GM23338 (cell line): Measurements from ENCODE around the gene GRIA3. TPM values are rescaled to one million over a fixed set of nuclear protein-coding genes. Genes with fewer than 3 reads are reported as not detected.

Source experiments
- ATAC-seq: fragments of 200-7000 bp; cut with Tn5 transposase; 3 replicates; pipeline ENCODE4 v1.9.1; 2020
- DNase-seq: peaks from one replicate; pipeline ENCODE4 v3.0.0-alpha.2; 2015; ENCODE audit warnings: low spot score
- H2AFZ ChIP-seq: fragments of 200-600 bp; sonication (generic); 2 replicates; pipeline ENCODE4 v1.8.0; 2016; ENCODE audit warnings: antibody characterized with exemption, mild to moderate bottlenecking, moderate library complexity
- H3F3A ChIP-seq: fragments of 200-600 bp; sonication (generic); replicated peaks from 2 replicates; pipeline ENCODE4 v1.8.0; 2017; ENCODE audit warnings: antibody characterized with exemption, mixed run types, low read depth
- H3K27ac ChIP-seq: fragments of 200-600 bp; sonication (generic); 2 replicates; pipeline ENCODE4 v1.6.1; 2016; ENCODE audit warnings: low read depth
- H3K27me3 ChIP-seq: fragments of 200-600 bp; sonication (generic); 2 replicates; pipeline ENCODE4 v1.8.0; 2016; ENCODE audit warnings: mild to moderate bottlenecking, mixed run types, moderate library complexity; ENCODE audit not compliant: insufficient read depth
- H3K36me3 ChIP-seq: fragments of 200-600 bp; sonication (generic); 2 replicates; pipeline ENCODE4 v1.8.0; 2016; ENCODE audit warnings: mild to moderate bottlenecking; ENCODE audit not compliant: insufficient read depth
- H3K4me1 ChIP-seq: fragments of 200-600 bp; sonication (generic); 2 replicates; pipeline ENCODE4 v1.8.0; 2016; ENCODE audit warnings: mild to moderate bottlenecking, moderate library complexity; ENCODE audit not compliant: insufficient read depth
- H3K4me2 ChIP-seq: fragments of 200-600 bp; sonication (generic); 2 replicates; pipeline ENCODE4 v1.7.1; 2017; ENCODE audit warnings: mixed run types
- H3K4me3 ChIP-seq: fragments of 200-600 bp; sonication (generic); 2 replicates; pipeline ENCODE4 v1.6.1; 2016; ENCODE audit warnings: mixed run types
- H3K79me2 ChIP-seq: fragments of 200-600 bp; sonication (generic); replicated peaks from 2 replicates; pipeline ENCODE4 v1.8.0; 2017; ENCODE audit warnings: mild to moderate bottlenecking; ENCODE audit not compliant: insufficient read depth
- H3K9me2 ChIP-seq: fragments of 200-600 bp; sonication (generic); 2 replicates; pipeline ENCODE4 v1.8.0; 2017; ENCODE audit not compliant: insufficient read depth
- H4K20me1 ChIP-seq: fragments of 200-600 bp; sonication (generic); replicated peaks from 2 replicates; pipeline ENCODE4 v1.8.0; 2017; ENCODE audit warnings: mild to moderate bottlenecking; ENCODE audit not compliant: insufficient read depth
- H3K27ac Mint-ChIP-seq: 2 replicates; pipeline ENCODE4 v1.8.0; 2020; ENCODE audit warnings: inconsistent platforms, mild to moderate bottlenecking, moderate library complexity, mixed read lengths
- H3K27me3 Mint-ChIP-seq: 3 replicates; pipeline ENCODE4 v1.8.0; 2022; ENCODE audit warnings: low read depth, mild to moderate bottlenecking, moderate library complexity, mixed read lengths, inconsistent platforms; ENCODE audit not compliant: insufficient read depth, poor library complexity
- H3K36me3 Mint-ChIP-seq: 3 replicates; pipeline ENCODE4 v1.8.0; 2021; ENCODE audit warnings: low read depth, mild to moderate bottlenecking, inconsistent platforms, moderate library complexity, mixed read lengths
- H3K4me1 Mint-ChIP-seq: 3 replicates; pipeline ENCODE4 v1.8.0; 2020; ENCODE audit warnings: mild to moderate bottlenecking, inconsistent platforms, mixed read lengths
- H3K4me3 Mint-ChIP-seq: 3 replicates; pipeline ENCODE4 v1.8.0; 2021; ENCODE audit warnings: moderate library complexity, mild to moderate bottlenecking, inconsistent platforms, mixed read lengths
- H3K9me3 Mint-ChIP-seq: 3 replicates; pipeline ENCODE4 v1.8.0; 2020; ENCODE audit warnings: moderate library complexity, mild to moderate bottlenecking, inconsistent platforms, mixed read lengths
- CREB1 ChIP-seq: fragments of 250-450 bp; sonication (Bioruptor Pico); IDR thresholded peaks from 2 replicates; pipeline ENCODE4 v1.5.0; 2020; ENCODE audit warnings: low read depth, mild to moderate bottlenecking, moderate library complexity
- EZH2 ChIP-seq: fragments of 200-600 bp; sonication (generic); IDR thresholded peaks from one replicate; pipeline ENCODE4 v1.8.0; 2017; ENCODE audit warnings: antibody characterized with exemption, mild to moderate bottlenecking, low read depth; ENCODE audit not compliant: unreplicated experiment
- EZH2phosphoT487 ChIP-seq: fragments of 200-600 bp; sonication (generic); IDR thresholded peaks from one replicate; pipeline ENCODE4 v1.8.1; 2018; ENCODE audit warnings: antibody characterized with exemption; ENCODE audit not compliant: unreplicated experiment
- JUNB ChIP-seq: IDR thresholded peaks from one replicate; pipeline ENCODE4 v1.6.1; 2016; ENCODE audit warnings: antibody characterized with exemption; ENCODE audit not compliant: unreplicated experiment
- NANOG ChIP-seq: IDR thresholded peaks from 2 replicates; pipeline ENCODE4 v1.6.1; 2016; ENCODE audit warnings: antibody characterized with exemption, borderline replicate concordance
- POLR2AphosphoS5 ChIP-seq: IDR thresholded peaks from 2 replicates; pipeline ENCODE4 v1.6.1; 2016; ENCODE audit warnings: antibody characterized with exemption, low read depth
- STAT1 ChIP-seq: IDR thresholded peaks from one replicate; pipeline ENCODE4 v1.6.1; 2016; ENCODE audit warnings: antibody characterized with exemption; ENCODE audit not compliant: unreplicated experiment
- ZNF114 ChIP-seq: fragments of 250-450 bp; sonication (Bioruptor Pico); IDR thresholded peaks from 2 replicates; pipeline ENCODE4 v1.5.0; 2020; ENCODE audit warnings: mild to moderate bottlenecking, moderate library complexity
- ZNF331 ChIP-seq: fragments of 250-450 bp; sonication (Bioruptor Pico); IDR thresholded peaks from 2 replicates; pipeline ENCODE4 v1.5.0; 2020; ENCODE audit warnings: low read depth, mild to moderate bottlenecking, moderate library complexity
- polyA plus RNA-seq: library from polyadenylated mRNA; unstranded; fragments of >200 nt; fragmentation: Nextera tagmentation; extraction: Ambion mirVana; gene quantifications from 2 replicates; pipeline ENCODE4 v1.2.1, GENCODE V29; 2016
- total RNA-seq: library from RNA; depleted of rRNA; stranded (reverse); fragments of >200 nt; shearing (Covaris generic); gene quantifications from 2 replicates; pipeline ENCODE4 v1.2.3, GENCODE V29; 2014
- TF ChIP-seq, protein P1 (sequence below): fragments of 250-450 bp; sonication (Bioruptor Pico); IDR thresholded peaks from 2 replicates; pipeline ENCODE4 v1.5.0; 2020; ENCODE audit warnings: mild to moderate bottlenecking, moderate library complexity
- TF ChIP-seq, protein P2 (sequence below): IDR thresholded peaks from one replicate; pipeline ENCODE4 v1.6.1; 2018; ENCODE audit warnings: antibody characterized with exemption; ENCODE audit not compliant: unreplicated experiment
- TF ChIP-seq, protein P3 (sequence below), 2 experiments: fragments of 200-600 bp in 1 of 2; sonication (generic) in 1 of 2; conservative IDR thresholded peaks; 2 replicates each; pipeline versions ENCODE4 v1.5.1 to v1.6.1; 2016 to 2017; ENCODE audit warnings: antibody characterized with exemption in 2 of 2, low read depth in 2 of 2, mild to moderate bottlenecking in 2 of 2, moderate library complexity in 1 of 2
- TF ChIP-seq, protein P4 (sequence below): IDR thresholded peaks from 2 replicates; pipeline ENCODE4 v1.6.1; 2016; ENCODE audit warnings: antibody characterized with exemption

GRIA3 gene
- total and polyA plus RNA-seq, 2 experiments from 2014 or later = 2.7 to 5.6 TPM

DNA sequence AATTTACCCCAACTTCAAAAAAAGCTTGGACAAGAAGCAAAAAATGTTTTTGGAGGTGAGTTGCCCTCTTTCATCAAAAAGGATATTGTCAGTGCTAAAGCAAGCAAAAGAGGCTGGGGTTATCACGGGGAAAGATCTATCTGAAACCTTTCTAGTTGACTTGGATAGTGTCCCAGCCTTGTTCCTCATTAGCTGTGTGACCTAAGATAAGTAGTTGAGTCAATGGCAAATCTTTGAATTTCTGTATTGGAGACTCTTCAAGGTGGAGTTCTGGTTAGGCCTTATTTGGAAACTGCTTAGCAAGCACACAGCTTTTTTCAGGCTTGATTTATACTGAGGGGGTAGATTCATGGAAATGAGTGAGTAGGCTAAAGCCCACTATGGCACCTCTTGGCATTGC lies 271.6 kb downstream of the GRIA3 start:
- DNase-seq (no peak), ATAC-seq (no peak)
- no peaks in the 10 kb centered on the region for H3K4me1 ChIP-seq
- no peaks in the 10 kb centered on the region for H3K27me3 ChIP-seq
- TF ChIP-seq ZNF114 = no peak
- TF ChIP-seq EZH2 = no peak
- TF ChIP-seq, protein P1, sequence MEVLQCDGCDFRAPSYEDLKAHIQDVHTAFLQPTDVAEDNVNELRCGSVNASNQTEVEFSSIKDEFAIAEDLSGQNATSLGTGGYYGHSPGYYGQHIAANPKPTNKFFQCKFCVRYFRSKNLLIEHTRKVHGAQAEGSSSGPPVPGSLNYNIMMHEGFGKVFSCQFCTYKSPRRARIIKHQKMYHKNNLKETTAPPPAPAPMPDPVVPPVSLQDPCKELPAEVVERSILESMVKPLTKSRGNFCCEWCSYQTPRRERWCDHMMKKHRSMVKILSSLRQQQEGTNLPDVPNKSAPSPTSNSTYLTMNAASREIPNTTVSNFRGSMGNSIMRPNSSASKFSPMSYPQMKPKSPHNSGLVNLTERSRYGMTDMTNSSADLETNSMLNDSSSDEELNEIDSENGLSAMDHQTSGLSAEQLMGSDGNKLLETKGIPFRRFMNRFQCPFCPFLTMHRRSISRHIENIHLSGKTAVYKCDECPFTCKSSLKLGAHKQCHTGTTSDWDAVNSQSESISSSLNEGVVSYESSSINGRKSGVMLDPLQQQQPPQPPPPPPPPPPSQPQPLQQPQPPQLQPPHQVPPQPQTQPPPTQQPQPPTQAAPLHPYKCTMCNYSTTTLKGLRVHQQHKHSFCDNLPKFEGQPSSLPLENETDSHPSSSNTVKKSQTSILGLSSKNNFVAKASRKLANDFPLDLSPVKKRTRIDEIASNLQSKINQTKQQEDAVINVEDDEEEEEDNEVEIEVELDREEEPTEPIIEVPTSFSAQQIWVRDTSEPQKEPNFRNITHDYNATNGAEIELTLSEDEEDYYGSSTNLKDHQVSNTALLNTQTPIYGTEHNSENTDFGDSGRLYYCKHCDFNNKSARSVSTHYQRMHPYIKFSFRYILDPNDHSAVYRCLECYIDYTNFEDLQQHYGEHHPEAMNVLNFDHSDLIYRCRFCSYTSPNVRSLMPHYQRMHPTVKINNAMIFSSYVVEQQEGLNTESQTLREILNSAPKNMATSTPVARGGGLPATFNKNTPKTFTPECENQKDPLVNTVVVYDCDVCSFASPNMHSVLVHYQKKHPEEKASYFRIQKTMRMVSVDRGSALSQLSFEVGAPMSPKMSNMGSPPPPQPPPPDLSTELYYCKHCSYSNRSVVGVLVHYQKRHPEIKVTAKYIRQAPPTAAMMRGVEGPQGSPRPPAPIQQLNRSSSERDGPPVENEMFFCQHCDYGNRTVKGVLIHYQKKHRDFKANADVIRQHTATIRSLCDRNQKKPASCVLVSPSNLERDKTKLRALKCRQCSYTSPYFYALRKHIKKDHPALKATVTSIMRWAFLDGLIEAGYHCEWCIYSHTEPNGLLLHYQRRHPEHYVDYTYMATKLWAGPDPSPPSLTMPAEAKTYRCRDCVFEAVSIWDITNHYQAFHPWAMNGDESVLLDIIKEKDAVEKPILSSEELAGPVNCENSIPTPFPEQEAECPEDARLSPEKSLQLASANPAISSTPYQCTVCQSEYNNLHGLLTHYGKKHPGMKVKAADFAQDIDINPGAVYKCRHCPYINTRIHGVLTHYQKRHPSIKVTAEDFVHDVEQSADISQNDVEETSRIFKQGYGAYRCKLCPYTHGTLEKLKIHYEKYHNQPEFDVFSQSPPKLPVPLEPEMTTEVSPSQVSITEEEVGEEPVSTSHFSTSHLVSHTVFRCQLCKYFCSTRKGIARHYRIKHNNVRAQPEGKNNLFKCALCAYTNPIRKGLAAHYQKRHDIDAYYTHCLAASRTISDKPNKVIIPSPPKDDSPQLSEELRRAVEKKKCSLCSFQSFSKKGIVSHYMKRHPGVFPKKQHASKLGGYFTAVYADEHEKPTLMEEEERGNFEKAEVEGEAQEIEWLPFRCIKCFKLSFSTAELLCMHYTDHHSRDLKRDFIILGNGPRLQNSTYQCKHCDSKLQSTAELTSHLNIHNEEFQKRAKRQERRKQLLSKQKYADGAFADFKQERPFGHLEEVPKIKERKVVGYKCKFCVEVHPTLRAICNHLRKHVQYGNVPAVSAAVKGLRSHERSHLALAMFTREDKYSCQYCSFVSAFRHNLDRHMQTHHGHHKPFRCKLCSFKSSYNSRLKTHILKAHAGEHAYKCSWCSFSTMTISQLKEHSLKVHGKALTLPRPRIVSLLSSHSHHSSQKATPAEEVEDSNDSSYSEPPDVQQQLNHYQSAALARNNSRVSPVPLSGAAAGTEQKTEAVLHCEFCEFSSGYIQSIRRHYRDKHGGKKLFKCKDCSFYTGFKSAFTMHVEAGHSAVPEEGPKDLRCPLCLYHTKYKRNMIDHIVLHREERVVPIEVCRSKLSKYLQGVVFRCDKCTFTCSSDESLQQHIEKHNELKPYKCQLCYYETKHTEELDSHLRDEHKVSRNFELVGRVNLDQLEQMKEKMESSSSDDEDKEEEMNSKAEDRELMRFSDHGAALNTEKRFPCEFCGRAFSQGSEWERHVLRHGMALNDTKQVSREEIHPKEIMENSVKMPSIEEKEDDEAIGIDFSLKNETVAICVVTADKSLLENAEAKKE (CRISPR knock-in tag) = no peak
- TF ChIP-seq, protein P2, sequence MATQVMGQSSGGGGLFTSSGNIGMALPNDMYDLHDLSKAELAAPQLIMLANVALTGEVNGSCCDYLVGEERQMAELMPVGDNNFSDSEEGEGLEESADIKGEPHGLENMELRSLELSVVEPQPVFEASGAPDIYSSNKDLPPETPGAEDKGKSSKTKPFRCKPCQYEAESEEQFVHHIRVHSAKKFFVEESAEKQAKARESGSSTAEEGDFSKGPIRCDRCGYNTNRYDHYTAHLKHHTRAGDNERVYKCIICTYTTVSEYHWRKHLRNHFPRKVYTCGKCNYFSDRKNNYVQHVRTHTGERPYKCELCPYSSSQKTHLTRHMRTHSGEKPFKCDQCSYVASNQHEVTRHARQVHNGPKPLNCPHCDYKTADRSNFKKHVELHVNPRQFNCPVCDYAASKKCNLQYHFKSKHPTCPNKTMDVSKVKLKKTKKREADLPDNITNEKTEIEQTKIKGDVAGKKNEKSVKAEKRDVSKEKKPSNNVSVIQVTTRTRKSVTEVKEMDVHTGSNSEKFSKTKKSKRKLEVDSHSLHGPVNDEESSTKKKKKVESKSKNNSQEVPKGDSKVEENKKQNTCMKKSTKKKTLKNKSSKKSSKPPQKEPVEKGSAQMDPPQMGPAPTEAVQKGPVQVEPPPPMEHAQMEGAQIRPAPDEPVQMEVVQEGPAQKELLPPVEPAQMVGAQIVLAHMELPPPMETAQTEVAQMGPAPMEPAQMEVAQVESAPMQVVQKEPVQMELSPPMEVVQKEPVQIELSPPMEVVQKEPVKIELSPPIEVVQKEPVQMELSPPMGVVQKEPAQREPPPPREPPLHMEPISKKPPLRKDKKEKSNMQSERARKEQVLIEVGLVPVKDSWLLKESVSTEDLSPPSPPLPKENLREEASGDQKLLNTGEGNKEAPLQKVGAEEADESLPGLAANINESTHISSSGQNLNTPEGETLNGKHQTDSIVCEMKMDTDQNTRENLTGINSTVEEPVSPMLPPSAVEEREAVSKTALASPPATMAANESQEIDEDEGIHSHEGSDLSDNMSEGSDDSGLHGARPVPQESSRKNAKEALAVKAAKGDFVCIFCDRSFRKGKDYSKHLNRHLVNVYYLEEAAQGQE = no peak
- TF ChIP-seq STAT1 = no peak
- TF ChIP-seq, protein P3, sequence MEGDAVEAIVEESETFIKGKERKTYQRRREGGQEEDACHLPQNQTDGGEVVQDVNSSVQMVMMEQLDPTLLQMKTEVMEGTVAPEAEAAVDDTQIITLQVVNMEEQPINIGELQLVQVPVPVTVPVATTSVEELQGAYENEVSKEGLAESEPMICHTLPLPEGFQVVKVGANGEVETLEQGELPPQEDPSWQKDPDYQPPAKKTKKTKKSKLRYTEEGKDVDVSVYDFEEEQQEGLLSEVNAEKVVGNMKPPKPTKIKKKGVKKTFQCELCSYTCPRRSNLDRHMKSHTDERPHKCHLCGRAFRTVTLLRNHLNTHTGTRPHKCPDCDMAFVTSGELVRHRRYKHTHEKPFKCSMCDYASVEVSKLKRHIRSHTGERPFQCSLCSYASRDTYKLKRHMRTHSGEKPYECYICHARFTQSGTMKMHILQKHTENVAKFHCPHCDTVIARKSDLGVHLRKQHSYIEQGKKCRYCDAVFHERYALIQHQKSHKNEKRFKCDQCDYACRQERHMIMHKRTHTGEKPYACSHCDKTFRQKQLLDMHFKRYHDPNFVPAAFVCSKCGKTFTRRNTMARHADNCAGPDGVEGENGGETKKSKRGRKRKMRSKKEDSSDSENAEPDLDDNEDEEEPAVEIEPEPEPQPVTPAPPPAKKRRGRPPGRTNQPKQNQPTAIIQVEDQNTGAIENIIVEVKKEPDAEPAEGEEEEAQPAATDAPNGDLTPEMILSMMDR (conservative IDR thresholded peaks at IDR 0.05; ENCODE audit: low read depth in 2 of 2) = no peak
- no peak for TF ChIP-seq NANOG
- TF ChIP-seq CREB1 (CRISPR knock-in tag) = no peak
- TF ChIP-seq POLR2AphosphoS5 = no peak
- TF ChIP-seq ZNF331 (CRISPR knock-in tag) = no peak
- no peak for TF ChIP-seq JUNB
- TF ChIP-seq, protein P4, sequence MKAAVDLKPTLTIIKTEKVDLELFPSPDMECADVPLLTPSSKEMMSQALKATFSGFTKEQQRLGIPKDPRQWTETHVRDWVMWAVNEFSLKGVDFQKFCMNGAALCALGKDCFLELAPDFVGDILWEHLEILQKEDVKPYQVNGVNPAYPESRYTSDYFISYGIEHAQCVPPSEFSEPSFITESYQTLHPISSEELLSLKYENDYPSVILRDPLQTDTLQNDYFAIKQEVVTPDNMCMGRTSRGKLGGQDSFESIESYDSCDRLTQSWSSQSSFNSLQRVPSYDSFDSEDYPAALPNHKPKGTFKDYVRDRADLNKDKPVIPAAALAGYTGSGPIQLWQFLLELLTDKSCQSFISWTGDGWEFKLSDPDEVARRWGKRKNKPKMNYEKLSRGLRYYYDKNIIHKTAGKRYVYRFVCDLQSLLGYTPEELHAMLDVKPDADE = no peak
- no peak for TF ChIP-seq EZH2phosphoT487
- H3K27ac ChIP-seq = no peak overlapping the region
- no peaks in the 10 kb centered on the region for H3K79me2 ChIP-seq
- Mint-ChIP-seq H3K27ac (no peak overlapping the region), H3K9me3 (no peaks in the 10 kb centered on the region), H3K27me3 (no peaks in the 10 kb centered on the region), H3K36me3 (no peaks in the 10 kb centered on the region), H3K4me3 (no peak overlapping the region), H3K4me1 (peaks cover under 1% of the 10 kb centered on the region; the same call in 1 of the 3 replicates)
- H3F3A ChIP-seq = no peaks in the 10 kb centered on the region
- H3K4me2 ChIP-seq = no peak overlapping the region
- H3K4me3 ChIP-seq = no peak overlapping the region
- no peaks in the 10 kb centered on the region for H4K20me1 ChIP-seq
- H3K9me2 ChIP-seq = no peaks in the 10 kb centered on the region
- no peak overlapping the region for H2AFZ ChIP-seq
- H3K36me3 ChIP-seq = no peaks in the 10 kb centered on the region
